PFSK-1 (cell line): ENCODE data around the gene TRAK1.

Source experiments
- FOXP2 ChIP-seq: optimal IDR thresholded peaks from 2 replicates; pipeline ENCODE3; 2011; ENCODE audit warnings: borderline replicate concordance, control low read depth, inconsistent platforms; ENCODE audit not compliant: insufficient read depth; ENCODE audit errors: extremely low read length, extremely low read depth
- POLR2AphosphoS5 ChIP-seq: IDR thresholded peaks from 2 replicates; pipeline ENCODE4 v1.6.1; 2012; ENCODE audit warnings: low read depth, mild to moderate bottlenecking, control low read depth, low read length, moderate library complexity
- SIN3A ChIP-seq: IDR thresholded peaks from 2 replicates; pipeline ENCODE4 v1.6.1; 2012; ENCODE audit warnings: mild to moderate bottlenecking, low read length, moderate library complexity, borderline replicate concordance; ENCODE audit not compliant: insufficient read depth
- TAF1 ChIP-seq: IDR thresholded peaks from 2 replicates; pipeline ENCODE4 v1.6.1; 2012; ENCODE audit warnings: low read length, control low read depth, borderline replicate concordance; ENCODE audit not compliant: insufficient read depth
- TF ChIP-seq, protein P1 (sequence below), 2 experiments: IDR thresholded peaks; 2 replicates each; pipeline versions ENCODE4 v1.6.1 to v1.8.0; 2011 to 2012; ENCODE audit warnings: low read depth in 2 of 2, low read length in 2 of 2, control low read depth in 1 of 2, inconsistent platforms in 1 of 2, mild to moderate bottlenecking in 1 of 2, moderate library complexity in 1 of 2; ENCODE audit not compliant: insufficient read depth in 1 of 2

TRAK1 gene

DNA sequence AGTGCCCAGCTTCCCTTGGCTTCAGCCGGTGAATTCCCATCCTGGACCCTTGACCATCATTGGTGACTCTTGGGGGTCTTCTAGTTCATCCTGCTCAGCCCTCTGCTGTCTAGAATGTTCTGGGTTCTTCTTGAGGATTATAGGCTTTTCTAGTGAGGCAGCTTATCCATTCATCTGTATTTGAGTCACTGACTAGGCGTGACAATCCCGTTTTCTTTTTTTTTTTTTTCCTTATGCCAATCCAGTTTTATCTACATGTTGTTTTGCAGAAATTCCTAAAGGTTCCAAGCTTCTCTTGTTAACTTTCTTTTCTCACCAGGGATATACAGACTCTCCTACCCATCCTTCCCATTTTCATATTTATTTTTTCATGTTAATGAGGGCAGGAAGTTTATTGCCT is 6.6 kb upstream of the TRAK1 start:
- TF ChIP-seq, protein P1, sequence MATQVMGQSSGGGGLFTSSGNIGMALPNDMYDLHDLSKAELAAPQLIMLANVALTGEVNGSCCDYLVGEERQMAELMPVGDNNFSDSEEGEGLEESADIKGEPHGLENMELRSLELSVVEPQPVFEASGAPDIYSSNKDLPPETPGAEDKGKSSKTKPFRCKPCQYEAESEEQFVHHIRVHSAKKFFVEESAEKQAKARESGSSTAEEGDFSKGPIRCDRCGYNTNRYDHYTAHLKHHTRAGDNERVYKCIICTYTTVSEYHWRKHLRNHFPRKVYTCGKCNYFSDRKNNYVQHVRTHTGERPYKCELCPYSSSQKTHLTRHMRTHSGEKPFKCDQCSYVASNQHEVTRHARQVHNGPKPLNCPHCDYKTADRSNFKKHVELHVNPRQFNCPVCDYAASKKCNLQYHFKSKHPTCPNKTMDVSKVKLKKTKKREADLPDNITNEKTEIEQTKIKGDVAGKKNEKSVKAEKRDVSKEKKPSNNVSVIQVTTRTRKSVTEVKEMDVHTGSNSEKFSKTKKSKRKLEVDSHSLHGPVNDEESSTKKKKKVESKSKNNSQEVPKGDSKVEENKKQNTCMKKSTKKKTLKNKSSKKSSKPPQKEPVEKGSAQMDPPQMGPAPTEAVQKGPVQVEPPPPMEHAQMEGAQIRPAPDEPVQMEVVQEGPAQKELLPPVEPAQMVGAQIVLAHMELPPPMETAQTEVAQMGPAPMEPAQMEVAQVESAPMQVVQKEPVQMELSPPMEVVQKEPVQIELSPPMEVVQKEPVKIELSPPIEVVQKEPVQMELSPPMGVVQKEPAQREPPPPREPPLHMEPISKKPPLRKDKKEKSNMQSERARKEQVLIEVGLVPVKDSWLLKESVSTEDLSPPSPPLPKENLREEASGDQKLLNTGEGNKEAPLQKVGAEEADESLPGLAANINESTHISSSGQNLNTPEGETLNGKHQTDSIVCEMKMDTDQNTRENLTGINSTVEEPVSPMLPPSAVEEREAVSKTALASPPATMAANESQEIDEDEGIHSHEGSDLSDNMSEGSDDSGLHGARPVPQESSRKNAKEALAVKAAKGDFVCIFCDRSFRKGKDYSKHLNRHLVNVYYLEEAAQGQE (IDR thresholded peaks at IDR 0.05; ENCODE audit: insufficient read depth in 1 of 2, low read depth in 2 of 2, low read length in 2 of 2) = no peak
- no peak for TF ChIP-seq FOXP2
- no peak for TF ChIP-seq TAF1
- TF ChIP-seq POLR2AphosphoS5 = no peak
- TF ChIP-seq SIN3A = no peak

DNA sequence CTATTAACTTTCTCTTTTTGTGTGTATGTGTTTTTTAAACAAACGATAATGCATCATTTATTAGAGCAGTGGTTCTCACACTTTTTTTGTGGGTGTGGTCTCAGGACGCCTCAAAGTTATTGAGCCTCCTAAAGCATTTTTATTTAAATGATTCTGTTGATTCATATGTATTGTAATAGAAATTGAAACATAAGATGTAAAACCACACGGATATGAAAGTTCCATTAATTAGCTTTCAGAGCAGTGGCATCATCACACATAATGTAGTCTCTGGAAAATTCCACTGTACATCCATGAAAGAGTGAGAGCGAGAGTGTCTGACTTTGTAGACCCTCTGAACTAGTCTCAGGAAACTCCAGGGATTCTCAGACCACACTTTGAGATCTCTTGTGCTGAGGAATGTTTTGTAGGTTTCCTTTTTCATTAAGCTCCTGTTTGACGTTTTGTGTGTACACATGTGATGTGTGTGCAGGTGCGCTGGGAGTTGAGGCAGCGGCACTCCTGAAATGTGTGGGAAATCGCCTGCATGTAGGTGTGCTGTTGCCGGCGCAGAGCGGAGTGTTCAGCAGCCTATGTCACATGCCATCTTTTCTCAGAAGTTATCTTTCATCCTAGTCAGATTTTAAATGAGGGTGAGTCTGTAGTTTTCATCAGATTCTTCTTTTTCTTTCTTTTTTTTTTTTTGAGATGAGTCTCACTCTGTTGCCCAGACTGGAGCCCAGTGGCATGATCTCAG is 5.3 kb upstream of the TRAK1 start:
- TF ChIP-seq TAF1 (no peak), POLR2AphosphoS5 (no peak), SIN3A (no peak), FOXP2 (no peak)
- TF ChIP-seq, protein P1 (IDR thresholded peaks at IDR 0.05; ENCODE audit: insufficient read depth in 1 of 2, low read depth in 2 of 2, low read length in 2 of 2) = no peak

DNA sequence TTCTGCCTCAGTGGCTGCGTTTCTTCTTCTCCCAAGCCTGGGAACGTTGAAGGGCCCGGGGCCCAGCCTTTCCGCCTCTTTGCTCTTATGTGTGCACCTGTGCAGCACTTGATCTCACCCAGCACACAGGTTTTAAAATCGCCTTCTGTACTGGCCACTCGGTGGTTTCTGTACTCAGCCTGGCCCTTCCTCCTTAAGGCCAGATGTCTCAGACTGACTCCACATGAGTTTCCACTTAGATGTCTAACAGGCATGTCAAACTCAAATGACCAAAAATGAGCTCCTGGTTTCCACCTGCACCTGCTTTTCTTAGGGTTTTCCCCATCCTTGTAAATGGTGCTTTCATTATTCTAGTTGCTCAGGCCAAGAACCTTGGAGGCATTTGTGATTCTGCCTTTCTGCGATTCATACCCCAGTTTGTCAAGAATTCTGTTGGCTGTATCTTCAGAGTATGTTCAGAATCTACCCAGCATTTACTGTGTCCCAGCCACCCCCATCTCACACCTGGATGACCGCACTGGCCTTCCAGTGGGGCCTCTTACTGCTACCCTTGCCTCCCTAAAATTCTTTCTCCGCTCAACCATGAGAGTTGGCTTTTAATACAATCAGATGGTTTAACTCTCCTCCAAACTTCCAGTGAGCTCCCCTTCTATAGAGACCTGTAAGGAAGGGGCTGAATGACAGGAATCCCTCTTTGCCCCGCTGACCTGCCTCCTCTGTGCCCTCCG is 2.2 kb upstream of the TRAK1 start:
- TF ChIP-seq TAF1 (no peak), FOXP2 (no peak), POLR2AphosphoS5 (no peak)
- TF ChIP-seq, protein P1 (IDR thresholded peaks at IDR 0.05; ENCODE audit: insufficient read depth in 1 of 2, low read depth in 2 of 2, low read length in 2 of 2) = no peak

DNA sequence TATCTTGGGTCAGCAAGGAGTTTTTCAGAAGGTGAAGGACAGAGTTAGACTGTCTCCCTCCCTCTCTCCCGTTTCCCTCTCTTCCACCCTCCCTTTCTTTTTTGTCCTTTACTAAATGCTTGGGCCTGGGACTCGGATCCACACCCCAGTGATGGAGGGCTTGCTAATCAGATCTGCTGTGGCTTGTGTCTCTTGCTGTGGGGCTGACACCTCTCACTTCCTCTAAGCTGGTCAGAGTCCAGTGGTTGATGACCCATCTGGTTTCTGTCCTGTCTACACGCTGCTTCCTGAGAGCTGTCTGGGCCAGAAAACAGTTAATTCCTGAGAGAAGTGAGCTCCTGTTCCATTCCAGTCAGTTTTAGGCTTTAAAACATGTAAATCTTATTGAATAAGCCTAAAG is 849 bp downstream of the TRAK1 start:
- TF ChIP-seq, protein P1 (IDR thresholded peaks at IDR 0.05; ENCODE audit: insufficient read depth in 1 of 2, low read depth in 2 of 2, low read length in 2 of 2) = no peak
- TF ChIP-seq FOXP2 (no peak), TAF1 (no peak), POLR2AphosphoS5 (no peak), SIN3A (no peak)
